Memory B cell (primary cell): Measurements from ENCODE around the gene SHANK2.

Source experiments
- ATAC-seq: fragments of 150-1000 bp; cut with Tn5 transposase; 2 replicates; pipeline ENCODE4 v1.10.0; 2021; ENCODE audit warnings: low read depth, mild to moderate bottlenecking, moderate library complexity
- DNase-seq, 2 donors: peaks; one replicate each; pipeline ENCODE4 v3.0.0; 2022; ENCODE audit warnings: low spot score in 2 of 2
- H3K27ac Mint-ChIP-seq: one replicate; pipeline ENCODE4 v1.8.0; 2022; ENCODE audit warnings: mild to moderate bottlenecking, moderate library complexity, mixed read lengths
- H3K27me3 Mint-ChIP-seq: one replicate; pipeline ENCODE4 v1.8.0; 2022; ENCODE audit warnings: mixed read lengths
- H3K36me3 Mint-ChIP-seq: one replicate; pipeline ENCODE4 v1.8.0; 2022; ENCODE audit warnings: mild to moderate bottlenecking, mixed read lengths
- H3K4me1 Mint-ChIP-seq: one replicate; pipeline ENCODE4 v1.8.0; 2022; ENCODE audit warnings: mixed read lengths
- H3K4me3 Mint-ChIP-seq: one replicate; pipeline ENCODE4 v1.8.0; 2022; ENCODE audit warnings: mild to moderate bottlenecking, moderate library complexity, mixed read lengths
- H3K9me3 Mint-ChIP-seq: one replicate; pipeline ENCODE4 v1.8.0; 2022; ENCODE audit warnings: mixed read lengths

The SHANK2 gene

GRCh38 chr11:71211631-71212030, 40.7 kb downstream of the SHANK2 start:
- peaks cover 21% of the 10 kb centered on the region for H3K27me3 Mint-ChIP-seq
- no peak for ATAC-seq
- no peaks in the 10 kb centered on the region for H3K4me1 Mint-ChIP-seq
- no peak overlapping the region for H3K4me3 Mint-ChIP-seq
- H3K36me3 Mint-ChIP-seq: no peaks in the 10 kb centered on the region
- DNase-seq: no peak
- no peak overlapping the region for H3K27ac Mint-ChIP-seq
- no peaks in the 10 kb centered on the region for H3K9me3 Mint-ChIP-seq

DNA sequence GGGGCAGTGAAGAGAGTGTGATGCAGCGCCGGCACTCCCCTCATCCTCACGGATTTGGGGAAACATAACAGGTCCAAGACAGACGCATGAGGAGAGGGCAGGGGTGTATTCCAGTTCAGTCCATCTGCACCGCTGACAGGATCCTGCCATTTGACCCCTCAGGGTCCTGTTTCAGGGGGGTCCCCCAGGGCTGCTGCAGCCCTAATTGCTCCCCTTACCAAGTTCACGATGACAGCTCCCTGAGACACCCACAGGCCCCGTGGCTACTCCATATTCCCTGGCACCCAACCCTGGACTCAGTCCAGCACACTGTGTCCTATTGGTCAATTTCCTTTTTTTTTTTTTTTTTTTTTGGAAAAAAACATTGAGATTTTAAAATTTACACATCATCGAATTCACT, 41.5 kb downstream of the SHANK2 start:
- ATAC-seq (no peak), DNase-seq (no peak)
- Mint-ChIP-seq H3K27me3 (peaks cover 18% of the 10 kb centered on the region), H3K9me3 (no peaks in the 10 kb centered on the region), H3K4me1 (no peaks in the 10 kb centered on the region), H3K4me3 (no peak overlapping the region), H3K27ac (no peak overlapping the region), H3K36me3 (no peaks in the 10 kb centered on the region)

DNA sequence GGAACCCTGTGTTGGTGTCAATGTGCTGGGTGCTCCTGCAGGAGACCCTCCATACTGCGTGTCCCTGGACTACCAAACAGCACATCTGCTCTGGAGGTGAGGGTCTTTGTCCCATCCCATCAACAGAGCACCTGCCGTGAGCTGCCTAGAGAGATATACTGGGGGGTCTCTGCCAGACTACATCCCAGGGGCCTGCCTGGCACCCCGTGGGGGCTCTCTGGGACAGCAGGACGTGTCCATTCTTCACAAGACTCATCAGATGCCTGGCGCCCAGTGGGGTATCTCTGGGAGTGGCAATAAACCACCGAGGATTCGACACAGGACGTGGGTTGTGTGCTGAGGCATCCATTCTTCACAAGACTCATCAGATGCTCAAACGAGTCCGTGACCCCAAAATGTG, 42.7 kb downstream of the SHANK2 start:
- no peaks in the 10 kb centered on the region for H3K36me3 Mint-ChIP-seq
- no peak overlapping the region for H3K27ac Mint-ChIP-seq
- ATAC-seq (no peak), DNase-seq (no peak)
- peaks cover 12% of the 10 kb centered on the region for H3K27me3 Mint-ChIP-seq
- H3K4me3 Mint-ChIP-seq: no peak overlapping the region
- H3K9me3 Mint-ChIP-seq: no peaks in the 10 kb centered on the region
- H3K4me1 Mint-ChIP-seq: no peaks in the 10 kb centered on the region

GRCh38 chr11:71209181-71209580, 43.2 kb downstream of the SHANK2 start:
- H3K9me3 Mint-ChIP-seq: no peaks in the 10 kb centered on the region
- H3K4me3 Mint-ChIP-seq: no peak overlapping the region
- H3K27me3 Mint-ChIP-seq: peaks cover 12% of the 10 kb centered on the region
- no peaks in the 10 kb centered on the region for H3K4me1 Mint-ChIP-seq
- no peak for ATAC-seq
- no peaks in the 10 kb centered on the region for H3K36me3 Mint-ChIP-seq
- DNase-seq: no peak
- no peak overlapping the region for H3K27ac Mint-ChIP-seq

DNA sequence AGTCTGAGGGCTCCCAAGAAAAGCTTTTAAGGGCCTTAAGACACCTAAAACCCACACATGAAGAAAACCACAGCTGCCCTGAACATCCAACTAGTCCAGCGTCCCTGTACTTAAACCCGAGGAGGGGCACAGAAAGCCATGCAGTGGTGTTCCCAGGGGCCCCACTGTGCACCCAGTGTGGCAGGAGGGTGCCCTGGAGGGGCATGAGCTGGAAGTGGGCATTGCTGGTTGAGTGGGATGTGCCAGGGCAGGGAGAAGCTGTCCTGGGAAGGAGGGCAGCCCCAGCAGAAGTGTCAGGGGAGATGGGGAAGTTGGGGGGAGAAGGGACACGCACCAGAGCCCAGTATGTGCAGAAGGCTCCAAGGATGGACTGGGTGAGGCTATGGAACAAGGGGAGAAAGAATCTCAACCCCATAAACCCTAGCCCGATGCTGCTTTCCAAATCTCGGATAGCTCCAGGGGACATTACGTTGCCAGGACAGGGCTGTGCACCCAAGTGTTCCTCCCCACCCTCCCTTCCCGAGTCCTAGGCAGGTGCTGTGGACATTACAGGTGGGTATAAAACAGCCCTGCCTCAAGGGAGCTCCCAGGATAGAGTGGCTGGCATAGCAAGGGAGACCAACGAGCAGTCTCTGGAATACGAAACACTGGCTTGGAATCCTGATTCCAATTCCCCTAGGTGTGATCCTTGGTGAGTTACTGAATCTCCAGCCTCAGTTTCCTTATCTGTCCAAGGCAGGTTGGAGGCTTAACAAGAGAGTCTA, 44.2 kb downstream of the SHANK2 start:
- ATAC-seq (no peak), DNase-seq (no peak)
- Mint-ChIP-seq H3K4me1 (peaks cover 2% of the 10 kb centered on the region), H3K36me3 (no peaks in the 10 kb centered on the region), H3K27me3 (peaks cover 13% of the 10 kb centered on the region), H3K4me3 (no peak overlapping the region), H3K27ac (no peak overlapping the region), H3K9me3 (no peaks in the 10 kb centered on the region)

- peaks cover 5% of the 10 kb centered on the region for H3K4me1 Mint-ChIP-seq
- ATAC-seq: no peak
- no peak overlapping the region for H3K4me3 Mint-ChIP-seq
- no peaks in the 10 kb centered on the region for H3K36me3 Mint-ChIP-seq
- H3K9me3 Mint-ChIP-seq: no peaks in the 10 kb centered on the region
- no peak for DNase-seq
- H3K27ac Mint-ChIP-seq: no peak overlapping the region
- peaks cover 16% of the 10 kb centered on the region for H3K27me3 Mint-ChIP-seq
Measured at GRCh38 chr11:71207563-71207962, 44.8 kb downstream of the SHANK2 start.

- Mint-ChIP-seq H3K4me3 (no peak overlapping the region), H3K27me3 (peaks cover 18% of the 10 kb centered on the region), H3K27ac (no peak overlapping the region), H3K4me1 (peaks cover 9% of the 10 kb centered on the region), H3K9me3 (no peaks in the 10 kb centered on the region), H3K36me3 (no peaks in the 10 kb centered on the region)
- DNase-seq (no peak), ATAC-seq (no peak)
Measured at GRCh38 chr11:71206186-71206585, 46.2 kb downstream of the SHANK2 start.

DNA sequence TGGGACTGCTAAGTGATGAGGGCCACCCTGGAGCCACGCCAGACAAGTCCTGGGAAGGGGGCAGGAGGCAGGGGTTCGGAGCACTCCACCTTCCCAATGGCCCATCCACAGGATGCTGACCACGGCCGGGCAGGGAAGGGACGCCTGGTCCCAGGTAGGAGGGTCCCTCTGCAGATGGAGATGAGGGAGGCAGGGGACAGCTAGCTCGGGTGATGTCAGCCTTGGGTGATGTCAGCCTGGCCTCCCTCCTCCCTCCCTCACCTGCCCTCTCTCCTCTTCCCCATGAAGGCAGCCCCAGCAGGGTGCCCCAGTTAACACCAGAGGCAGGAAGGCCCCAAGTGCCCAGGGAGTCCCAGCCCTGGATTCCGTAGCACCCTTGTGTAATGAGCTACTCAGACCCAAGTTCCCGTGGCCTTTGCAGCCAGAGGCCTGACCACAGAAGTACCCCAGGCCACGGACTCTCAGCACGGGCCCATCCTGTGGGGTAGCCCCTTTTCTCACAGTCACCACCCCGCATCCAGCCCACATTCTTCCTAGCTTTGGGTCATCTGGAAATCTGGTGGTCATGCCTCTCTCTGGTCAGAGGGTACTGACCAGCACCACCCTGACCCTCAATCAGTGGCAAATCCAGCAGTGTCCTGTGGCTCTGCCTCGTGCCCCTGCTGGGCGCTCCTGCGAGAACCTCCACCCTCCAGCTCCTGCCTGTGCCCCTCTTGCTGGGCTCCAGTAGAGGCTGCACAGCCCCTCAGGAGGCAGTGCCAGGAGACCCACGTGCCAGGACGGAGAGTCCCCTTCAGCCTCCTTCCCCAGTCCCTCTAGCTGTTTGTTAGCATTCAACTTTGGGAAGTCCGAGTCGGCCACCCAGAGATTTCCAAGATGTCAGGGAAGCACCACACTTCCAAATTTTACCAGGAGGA, 47.4 kb downstream of the SHANK2 start:
- ATAC-seq: no peak
- Mint-ChIP-seq H3K27ac (no peak overlapping the region), H3K4me1 (peaks cover 12% of the 10 kb centered on the region), H3K36me3 (no peaks in the 10 kb centered on the region), H3K4me3 (no peak overlapping the region), H3K9me3 (no peaks in the 10 kb centered on the region), H3K27me3 (peaks cover 21% of the 10 kb centered on the region)
- DNase-seq: no peak

DNA sequence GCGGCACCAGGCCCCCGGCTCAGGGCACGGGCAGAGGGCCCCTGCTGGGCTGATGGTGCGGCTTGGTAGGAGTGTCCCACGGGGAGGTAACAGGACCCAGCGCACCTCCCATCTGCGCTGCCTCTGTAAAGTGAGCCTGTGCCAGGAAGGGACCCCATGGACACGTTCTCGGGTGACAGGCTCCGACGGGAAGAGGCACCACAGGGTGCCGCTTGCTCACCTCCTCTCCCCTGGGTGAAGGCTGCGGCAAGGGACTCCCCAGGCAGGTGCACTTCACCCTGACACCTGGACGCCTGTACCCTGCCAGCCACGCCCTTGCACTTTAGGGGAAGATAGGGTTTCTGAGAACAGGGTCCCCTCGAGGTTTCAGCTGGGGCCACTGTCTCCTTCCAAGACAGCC, 48.1 kb downstream of the SHANK2 start:
- peaks cover 12% of the 10 kb centered on the region for H3K4me1 Mint-ChIP-seq
- no peaks in the 10 kb centered on the region for H3K9me3 Mint-ChIP-seq
- H3K4me3 Mint-ChIP-seq: no peak overlapping the region
- no peak for DNase-seq
- ATAC-seq: peak; percentile 64
- H3K27me3 Mint-ChIP-seq: peaks cover 21% of the 10 kb centered on the region
- H3K36me3 Mint-ChIP-seq: no peaks in the 10 kb centered on the region
- H3K27ac Mint-ChIP-seq: no peak overlapping the region

GRCh38 chr11:71203681-71204080, 48.7 kb downstream of the SHANK2 start:
- DNase-seq (no peak), ATAC-seq (no peak)
- Mint-ChIP-seq H3K4me3 (no peak overlapping the region), H3K27me3 (peaks cover 20% of the 10 kb centered on the region), H3K4me1 (peaks cover 12% of the 10 kb centered on the region), H3K9me3 (no peaks in the 10 kb centered on the region), H3K27ac (no peak overlapping the region), H3K36me3 (no peaks in the 10 kb centered on the region)

- peaks cover 12% of the 10 kb centered on the region for H3K4me1 Mint-ChIP-seq
- H3K4me3 Mint-ChIP-seq: peak overlapping the region; percentile 35
- H3K27me3 Mint-ChIP-seq: peaks cover 18% of the 10 kb centered on the region
- DNase-seq: no peak
- no peak for ATAC-seq
- H3K36me3 Mint-ChIP-seq: no peaks in the 10 kb centered on the region
- H3K27ac Mint-ChIP-seq: no peak overlapping the region
- no peaks in the 10 kb centered on the region for H3K9me3 Mint-ChIP-seq
Measured at GRCh38 chr11:71202966-71203365, 49.4 kb downstream of the SHANK2 start.

- DNase-seq (no peak), ATAC-seq (no peak)
- Mint-ChIP-seq H3K4me1 (peaks cover 12% of the 10 kb centered on the region), H3K9me3 (no peaks in the 10 kb centered on the region), H3K36me3 (no peaks in the 10 kb centered on the region), H3K27me3 (peaks cover 16% of the 10 kb centered on the region), H3K27ac (no peak overlapping the region), H3K4me3 (no peak overlapping the region)
Measured at GRCh38 chr11:71202598-71202944, 49.8 kb downstream of the SHANK2 start.
